ENCODE results near the gene DDX52. TPM values are rescaled to one million over a fixed set of nuclear protein-coding genes. Genes with fewer than 3 reads are reported as not detected.

DDX52 gene
- total and polyA plus RNA-seq, 2 of the 13 experiments (the other 11 are each of a cell fraction or from before 2014, with no cell fraction given), result 8.9 to 36.1 TPM

DNA sequence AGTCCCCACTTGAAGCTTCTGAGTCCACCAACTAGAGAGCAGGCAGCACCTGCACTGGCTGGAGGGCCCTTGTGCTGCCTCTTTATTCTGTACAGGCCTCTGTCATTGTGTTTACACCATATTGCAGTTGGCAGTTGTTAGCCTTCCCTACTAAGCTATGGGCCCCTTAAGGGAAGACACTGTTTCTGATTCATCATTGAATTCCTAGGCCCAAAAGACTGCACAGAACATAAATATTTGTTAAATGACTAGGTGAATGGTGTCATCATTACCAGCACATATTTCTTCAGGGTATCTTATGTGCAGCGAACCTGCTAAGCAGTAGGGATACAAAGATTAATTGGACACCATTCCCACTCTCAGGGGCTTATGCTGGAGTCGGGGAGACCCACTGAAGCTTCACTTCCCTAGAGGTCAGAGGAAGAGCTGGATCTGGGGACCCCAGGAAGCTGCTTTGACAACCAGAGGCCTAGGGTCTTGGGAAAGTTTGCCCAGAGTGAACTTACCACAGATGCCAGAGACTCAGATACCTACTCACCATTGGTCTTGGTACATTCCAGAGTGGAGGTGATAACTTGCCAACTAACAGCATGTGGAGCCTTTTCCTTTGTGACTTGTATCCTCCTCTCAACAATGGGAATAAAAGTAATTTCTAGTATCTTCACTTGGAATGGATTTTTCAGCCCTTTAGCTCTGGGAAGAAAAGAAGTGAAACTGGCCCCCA is 28.7 kb upstream of the DDX52 start (continued):
- TF ChIP-seq CCDC6 (CRISPR knock-in tag; IDR thresholded peaks at IDR 0.05), result no peak
- no peak for TF ChIP-seq RBFOX2 (IDR thresholded peaks at IDR 0.05; ENCODE audit: low read depth, low read length)
- no peak for TF ChIP-seq ZNF607 (CRISPR knock-in tag; IDR thresholded peaks at IDR 0.05; ENCODE audit: borderline replicate concordance)
- no peak for TF ChIP-seq CEBPG (CRISPR knock-in tag; IDR thresholded peaks at IDR 0.05)
- TF ChIP-seq, protein P1, sequence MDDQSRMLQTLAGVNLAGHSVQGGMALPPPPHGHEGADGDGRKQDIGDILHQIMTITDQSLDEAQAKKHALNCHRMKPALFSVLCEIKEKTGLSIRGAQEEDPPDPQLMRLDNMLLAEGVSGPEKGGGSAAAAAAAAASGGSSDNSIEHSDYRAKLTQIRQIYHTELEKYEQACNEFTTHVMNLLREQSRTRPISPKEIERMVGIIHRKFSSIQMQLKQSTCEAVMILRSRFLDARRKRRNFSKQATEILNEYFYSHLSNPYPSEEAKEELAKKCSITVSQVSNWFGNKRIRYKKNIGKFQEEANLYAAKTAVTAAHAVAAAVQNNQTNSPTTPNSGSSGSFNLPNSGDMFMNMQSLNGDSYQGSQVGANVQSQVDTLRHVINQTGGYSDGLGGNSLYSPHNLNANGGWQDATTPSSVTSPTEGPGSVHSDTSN (CRISPR knock-in tag; IDR thresholded peaks at IDR 0.05; ENCODE audit: borderline replicate concordance), result no peak
- TF ChIP-seq CREB1 (IDR thresholded peaks at IDR 0.05), result no peak
- TF ChIP-seq CREB1 (CRISPR knock-in tag; IDR thresholded peaks at IDR 0.05), result 0 out of 2 replicates have a peak, but pooled peaks have one; percentile 26
- no peak for TF ChIP-seq SNAPC2 (CRISPR knock-in tag; IDR thresholded peaks at IDR 0.05)
- TF ChIP-seq SAP130 (CRISPR knock-in tag; IDR thresholded peaks at IDR 0.05; ENCODE audit: low read depth), result peak; percentile 34; the same call in 1 of the 2 replicates
- no peak for TF ChIP-seq BCL6 (CRISPR knock-in tag; IDR thresholded peaks at IDR 0.05)
- TF ChIP-seq ZNF746 (CRISPR knock-in tag; IDR thresholded peaks at IDR 0.05), result no peak
- TF ChIP-seq, protein P2, sequence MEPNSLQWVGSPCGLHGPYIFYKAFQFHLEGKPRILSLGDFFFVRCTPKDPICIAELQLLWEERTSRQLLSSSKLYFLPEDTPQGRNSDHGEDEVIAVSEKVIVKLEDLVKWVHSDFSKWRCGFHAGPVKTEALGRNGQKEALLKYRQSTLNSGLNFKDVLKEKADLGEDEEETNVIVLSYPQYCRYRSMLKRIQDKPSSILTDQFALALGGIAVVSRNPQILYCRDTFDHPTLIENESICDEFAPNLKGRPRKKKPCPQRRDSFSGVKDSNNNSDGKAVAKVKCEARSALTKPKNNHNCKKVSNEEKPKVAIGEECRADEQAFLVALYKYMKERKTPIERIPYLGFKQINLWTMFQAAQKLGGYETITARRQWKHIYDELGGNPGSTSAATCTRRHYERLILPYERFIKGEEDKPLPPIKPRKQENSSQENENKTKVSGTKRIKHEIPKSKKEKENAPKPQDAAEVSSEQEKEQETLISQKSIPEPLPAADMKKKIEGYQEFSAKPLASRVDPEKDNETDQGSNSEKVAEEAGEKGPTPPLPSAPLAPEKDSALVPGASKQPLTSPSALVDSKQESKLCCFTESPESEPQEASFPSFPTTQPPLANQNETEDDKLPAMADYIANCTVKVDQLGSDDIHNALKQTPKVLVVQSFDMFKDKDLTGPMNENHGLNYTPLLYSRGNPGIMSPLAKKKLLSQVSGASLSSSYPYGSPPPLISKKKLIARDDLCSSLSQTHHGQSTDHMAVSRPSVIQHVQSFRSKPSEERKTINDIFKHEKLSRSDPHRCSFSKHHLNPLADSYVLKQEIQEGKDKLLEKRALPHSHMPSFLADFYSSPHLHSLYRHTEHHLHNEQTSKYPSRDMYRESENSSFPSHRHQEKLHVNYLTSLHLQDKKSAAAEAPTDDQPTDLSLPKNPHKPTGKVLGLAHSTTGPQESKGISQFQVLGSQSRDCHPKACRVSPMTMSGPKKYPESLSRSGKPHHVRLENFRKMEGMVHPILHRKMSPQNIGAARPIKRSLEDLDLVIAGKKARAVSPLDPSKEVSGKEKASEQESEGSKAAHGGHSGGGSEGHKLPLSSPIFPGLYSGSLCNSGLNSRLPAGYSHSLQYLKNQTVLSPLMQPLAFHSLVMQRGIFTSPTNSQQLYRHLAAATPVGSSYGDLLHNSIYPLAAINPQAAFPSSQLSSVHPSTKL (CRISPR knock-in tag; IDR thresholded peaks at IDR 0.05), result 0 out of 2 replicates have a peak, but pooled peaks have one; percentile 36
- TF ChIP-seq, protein P3, sequence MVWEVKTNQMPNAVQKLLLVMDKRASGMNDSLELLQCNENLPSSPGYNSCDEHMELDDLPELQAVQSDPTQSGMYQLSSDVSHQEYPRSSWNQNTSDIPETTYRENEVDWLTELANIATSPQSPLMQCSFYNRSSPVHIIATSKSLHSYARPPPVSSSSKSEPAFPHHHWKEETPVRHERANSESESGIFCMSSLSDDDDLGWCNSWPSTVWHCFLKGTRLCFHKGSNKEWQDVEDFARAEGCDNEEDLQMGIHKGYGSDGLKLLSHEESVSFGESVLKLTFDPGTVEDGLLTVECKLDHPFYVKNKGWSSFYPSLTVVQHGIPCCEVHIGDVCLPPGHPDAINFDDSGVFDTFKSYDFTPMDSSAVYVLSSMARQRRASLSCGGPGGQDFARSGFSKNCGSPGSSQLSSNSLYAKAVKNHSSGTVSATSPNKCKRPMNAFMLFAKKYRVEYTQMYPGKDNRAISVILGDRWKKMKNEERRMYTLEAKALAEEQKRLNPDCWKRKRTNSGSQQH (CRISPR knock-in tag; IDR thresholded peaks at IDR 0.05; ENCODE audit: low read depth), result no peak
- TF ChIP-seq ZNF136 (CRISPR knock-in tag; IDR thresholded peaks at IDR 0.05; ENCODE audit: low read depth), result no peak
- TF ChIP-seq ZNF709 (CRISPR knock-in tag; IDR thresholded peaks at IDR 0.05), result no peak
- TF ChIP-seq ATF7 (IDR thresholded peaks at IDR 0.05), result no peak
- no peak for TF ChIP-seq ATF7 (CRISPR knock-in tag; IDR thresholded peaks at IDR 0.05)
- TF ChIP-seq HDAC6 (IDR thresholded peaks at IDR 0.05; ENCODE audit: low read depth, low read length), result no peak
- no peak for TF ChIP-seq ZBTB7A (CRISPR knock-in tag; IDR thresholded peaks at IDR 0.05)
- TF ChIP-seq, protein P4, sequence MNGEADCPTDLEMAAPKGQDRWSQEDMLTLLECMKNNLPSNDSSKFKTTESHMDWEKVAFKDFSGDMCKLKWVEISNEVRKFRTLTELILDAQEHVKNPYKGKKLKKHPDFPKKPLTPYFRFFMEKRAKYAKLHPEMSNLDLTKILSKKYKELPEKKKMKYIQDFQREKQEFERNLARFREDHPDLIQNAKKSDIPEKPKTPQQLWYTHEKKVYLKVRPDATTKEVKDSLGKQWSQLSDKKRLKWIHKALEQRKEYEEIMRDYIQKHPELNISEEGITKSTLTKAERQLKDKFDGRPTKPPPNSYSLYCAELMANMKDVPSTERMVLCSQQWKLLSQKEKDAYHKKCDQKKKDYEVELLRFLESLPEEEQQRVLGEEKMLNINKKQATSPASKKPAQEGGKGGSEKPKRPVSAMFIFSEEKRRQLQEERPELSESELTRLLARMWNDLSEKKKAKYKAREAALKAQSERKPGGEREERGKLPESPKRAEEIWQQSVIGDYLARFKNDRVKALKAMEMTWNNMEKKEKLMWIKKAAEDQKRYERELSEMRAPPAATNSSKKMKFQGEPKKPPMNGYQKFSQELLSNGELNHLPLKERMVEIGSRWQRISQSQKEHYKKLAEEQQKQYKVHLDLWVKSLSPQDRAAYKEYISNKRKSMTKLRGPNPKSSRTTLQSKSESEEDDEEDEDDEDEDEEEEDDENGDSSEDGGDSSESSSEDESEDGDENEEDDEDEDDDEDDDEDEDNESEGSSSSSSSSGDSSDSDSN (CRISPR knock-in tag; IDR thresholded peaks at IDR 0.05), result no peak
- TF ChIP-seq PRPF4 (IDR thresholded peaks at IDR 0.05; ENCODE audit: low read depth, low read length, poor library complexity, severe bottlenecking), result no peak
- TF ChIP-seq KLF9 (CRISPR knock-in tag; IDR thresholded peaks at IDR 0.05; ENCODE audit: low read depth), result no peak

Data from HepG2 (cell line).